ENCODE data around the gene TUBB4A. TPM values are rescaled to one million over a fixed set of nuclear protein-coding genes. Genes with fewer than 3 reads are reported as not detected.

Gene TUBB4A
- total RNA-seq, 1 experiment from 2014 or later: 4.4 TPM

DNA sequence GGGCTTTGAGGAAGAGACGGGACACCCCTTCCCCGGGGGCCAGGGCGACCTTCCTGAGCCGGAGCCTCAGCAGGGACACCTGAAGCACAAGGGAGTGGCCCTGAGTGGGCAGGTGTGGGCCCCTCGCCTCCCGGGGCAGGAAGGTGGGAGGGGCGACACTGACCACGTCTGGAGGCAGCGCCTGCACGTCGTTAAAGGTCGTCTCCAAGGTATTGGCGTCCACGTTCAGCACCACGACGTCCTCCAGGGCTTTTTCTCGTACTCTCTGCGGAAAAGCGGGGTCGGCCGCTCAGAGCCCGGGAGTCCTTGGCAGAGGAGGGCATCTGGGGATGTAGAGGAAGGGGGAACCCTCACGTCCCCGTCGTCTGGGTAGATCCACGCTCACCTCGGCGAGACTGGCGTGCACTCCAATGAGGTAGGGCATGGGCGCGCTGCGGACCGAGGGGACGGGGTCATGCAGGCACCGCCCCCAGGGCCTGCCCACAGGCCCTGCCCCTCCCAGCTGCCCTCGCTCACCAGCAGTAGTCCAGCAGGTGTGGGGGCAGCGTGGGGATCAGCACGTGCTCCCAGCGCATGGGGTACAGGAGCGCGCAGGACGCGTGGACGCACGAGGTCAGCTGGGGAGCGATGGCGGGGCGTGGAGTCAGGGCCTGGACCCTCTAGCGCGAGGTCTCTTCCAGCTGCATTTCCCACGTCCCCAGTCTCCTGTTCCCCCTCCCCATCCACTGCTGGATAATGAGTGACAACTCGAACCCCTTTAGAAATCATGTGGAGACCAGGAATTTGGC lies 26.6 kb downstream of the TUBB4A start:
- ChIA-PET CTCF (no interaction called here), POLR2A (no interaction called here)
- Histone ChIP-seq H3K27ac (ENCODE audit: low read length) (no peak overlapping the region), H3K4me3 (ENCODE audit: low read depth in 2 of 2, low read length in 2 of 2) (peak overlapping the region; percentile 33 to 58), H3K9me3 (ENCODE audit: control insufficient read depth, insufficient read depth, low read depth, low read length) (no peaks in the 10 kb centered on the region), H3K36me3 (ENCODE audit: control insufficient read depth, insufficient read depth, low read length) (no peaks in the 10 kb centered on the region), H3K4me1 (ENCODE audit: control insufficient read depth, insufficient read depth, low read length) (no peaks in the 10 kb centered on the region), H3K27me3 (ENCODE audit: control insufficient read depth, insufficient read depth, low read length) (no peaks in the 10 kb centered on the region)
- no peak for TF ChIP-seq POLR2AphosphoS5 (IDR thresholded peaks at IDR 0.05; ENCODE audit: low read depth, low read length)
- TF ChIP-seq, protein P1, sequence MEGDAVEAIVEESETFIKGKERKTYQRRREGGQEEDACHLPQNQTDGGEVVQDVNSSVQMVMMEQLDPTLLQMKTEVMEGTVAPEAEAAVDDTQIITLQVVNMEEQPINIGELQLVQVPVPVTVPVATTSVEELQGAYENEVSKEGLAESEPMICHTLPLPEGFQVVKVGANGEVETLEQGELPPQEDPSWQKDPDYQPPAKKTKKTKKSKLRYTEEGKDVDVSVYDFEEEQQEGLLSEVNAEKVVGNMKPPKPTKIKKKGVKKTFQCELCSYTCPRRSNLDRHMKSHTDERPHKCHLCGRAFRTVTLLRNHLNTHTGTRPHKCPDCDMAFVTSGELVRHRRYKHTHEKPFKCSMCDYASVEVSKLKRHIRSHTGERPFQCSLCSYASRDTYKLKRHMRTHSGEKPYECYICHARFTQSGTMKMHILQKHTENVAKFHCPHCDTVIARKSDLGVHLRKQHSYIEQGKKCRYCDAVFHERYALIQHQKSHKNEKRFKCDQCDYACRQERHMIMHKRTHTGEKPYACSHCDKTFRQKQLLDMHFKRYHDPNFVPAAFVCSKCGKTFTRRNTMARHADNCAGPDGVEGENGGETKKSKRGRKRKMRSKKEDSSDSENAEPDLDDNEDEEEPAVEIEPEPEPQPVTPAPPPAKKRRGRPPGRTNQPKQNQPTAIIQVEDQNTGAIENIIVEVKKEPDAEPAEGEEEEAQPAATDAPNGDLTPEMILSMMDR (IDR thresholded peaks at IDR 0.05): no peak
- TF ChIP-seq SIN3A (IDR thresholded peaks at IDR 0.05; ENCODE audit: borderline replicate concordance, insufficient read depth, low read depth, low read length): no peak
- no peak for TF ChIP-seq TCF7L2 (IDR thresholded peaks at IDR 0.05; ENCODE audit: low read depth, low read length)
- TF ChIP-seq, protein P2, sequence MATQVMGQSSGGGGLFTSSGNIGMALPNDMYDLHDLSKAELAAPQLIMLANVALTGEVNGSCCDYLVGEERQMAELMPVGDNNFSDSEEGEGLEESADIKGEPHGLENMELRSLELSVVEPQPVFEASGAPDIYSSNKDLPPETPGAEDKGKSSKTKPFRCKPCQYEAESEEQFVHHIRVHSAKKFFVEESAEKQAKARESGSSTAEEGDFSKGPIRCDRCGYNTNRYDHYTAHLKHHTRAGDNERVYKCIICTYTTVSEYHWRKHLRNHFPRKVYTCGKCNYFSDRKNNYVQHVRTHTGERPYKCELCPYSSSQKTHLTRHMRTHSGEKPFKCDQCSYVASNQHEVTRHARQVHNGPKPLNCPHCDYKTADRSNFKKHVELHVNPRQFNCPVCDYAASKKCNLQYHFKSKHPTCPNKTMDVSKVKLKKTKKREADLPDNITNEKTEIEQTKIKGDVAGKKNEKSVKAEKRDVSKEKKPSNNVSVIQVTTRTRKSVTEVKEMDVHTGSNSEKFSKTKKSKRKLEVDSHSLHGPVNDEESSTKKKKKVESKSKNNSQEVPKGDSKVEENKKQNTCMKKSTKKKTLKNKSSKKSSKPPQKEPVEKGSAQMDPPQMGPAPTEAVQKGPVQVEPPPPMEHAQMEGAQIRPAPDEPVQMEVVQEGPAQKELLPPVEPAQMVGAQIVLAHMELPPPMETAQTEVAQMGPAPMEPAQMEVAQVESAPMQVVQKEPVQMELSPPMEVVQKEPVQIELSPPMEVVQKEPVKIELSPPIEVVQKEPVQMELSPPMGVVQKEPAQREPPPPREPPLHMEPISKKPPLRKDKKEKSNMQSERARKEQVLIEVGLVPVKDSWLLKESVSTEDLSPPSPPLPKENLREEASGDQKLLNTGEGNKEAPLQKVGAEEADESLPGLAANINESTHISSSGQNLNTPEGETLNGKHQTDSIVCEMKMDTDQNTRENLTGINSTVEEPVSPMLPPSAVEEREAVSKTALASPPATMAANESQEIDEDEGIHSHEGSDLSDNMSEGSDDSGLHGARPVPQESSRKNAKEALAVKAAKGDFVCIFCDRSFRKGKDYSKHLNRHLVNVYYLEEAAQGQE (IDR thresholded peaks at IDR 0.05; ENCODE audit: insufficient read depth in 1 of 2, low read depth in 2 of 2, low read length in 1 of 2): no peak
- peak; percentile 30 for ATAC-seq
- in situ Hi-C loops (cut with HindIII; ENCODE audit: low pct_unique_long_range_greater_than_20kb, low sequenced_read_pairs) (no loop called here), intact Hi-C loops (cut with micrococcal nuclease; ENCODE audit: unreplicated experiment) (no loop called here)
- no peak for DNase-seq (ENCODE audit: low read depth, low spot score)
- BruUV-seq (replicated peaks): no TSS peak

DNA sequence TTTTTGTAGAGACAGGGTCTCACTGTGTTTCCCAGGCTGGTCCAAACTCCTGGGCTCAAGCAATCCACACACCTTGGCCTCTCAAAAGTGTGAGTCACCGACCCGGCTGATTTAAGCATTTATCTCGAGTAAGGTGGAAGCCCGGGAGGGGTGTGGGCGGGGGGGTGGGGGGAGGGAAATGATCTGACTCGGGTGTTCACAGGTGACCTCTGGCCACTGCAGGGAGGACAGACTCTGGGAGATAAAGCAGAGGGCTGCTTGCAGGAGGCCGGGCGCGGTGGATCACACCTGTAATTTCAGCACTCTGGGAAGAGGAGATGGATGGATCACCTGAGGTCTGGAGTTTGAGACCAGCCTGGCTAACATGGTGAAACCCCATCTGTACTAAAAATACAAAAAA lies 28.5 kb downstream of the TUBB4A start:
- Histone ChIP-seq H3K4me1 (ENCODE audit: control insufficient read depth, insufficient read depth, low read length) (no peaks in the 10 kb centered on the region), H3K27ac (ENCODE audit: low read length) (no peak overlapping the region), H3K36me3 (ENCODE audit: control insufficient read depth, insufficient read depth, low read length) (no peaks in the 10 kb centered on the region), H3K4me3 (ENCODE audit: low read depth in 2 of 2, low read length in 2 of 2) (no peak overlapping the region), H3K27me3 (ENCODE audit: control insufficient read depth, insufficient read depth, low read length) (no peaks in the 10 kb centered on the region), H3K9me3 (ENCODE audit: control insufficient read depth, insufficient read depth, low read depth, low read length) (no peaks in the 10 kb centered on the region)
- ChIA-PET POLR2A (interaction anchor here (0.7 kb wide), 1 partner anchor 40 kb away, joined by 11 read pairs; the partner anchor contains the start of gene SLC25A41), CTCF (interaction anchor here (0.7 kb wide), 1 partner anchor 376 kb away, joined by 6 read pairs; no protein-coding TSS in a partner anchor)
- intact Hi-C loops (cut with micrococcal nuclease; ENCODE audit: unreplicated experiment) (no loop called here), in situ Hi-C loops (cut with HindIII; ENCODE audit: low pct_unique_long_range_greater_than_20kb, low sequenced_read_pairs) (no loop called here)
- no peak for DNase-seq (ENCODE audit: low read depth, low spot score)
- TF ChIP-seq, protein P1 (IDR thresholded peaks at IDR 0.05): no peak
- TF ChIP-seq POLR2AphosphoS5 (IDR thresholded peaks at IDR 0.05; ENCODE audit: low read depth, low read length) (no peak), TCF7L2 (IDR thresholded peaks at IDR 0.05; ENCODE audit: low read depth, low read length) (no peak), SIN3A (IDR thresholded peaks at IDR 0.05; ENCODE audit: borderline replicate concordance, insufficient read depth, low read depth, low read length) (no peak)
- TF ChIP-seq, protein P2 (IDR thresholded peaks at IDR 0.05; ENCODE audit: insufficient read depth in 1 of 2, low read depth in 2 of 2, low read length in 1 of 2): no peak
- ATAC-seq: no peak
- BruUV-seq (replicated peaks): no TSS peak
